Measurements from ENCODE around the gene TMEM59.
"Not testable (repeated sequence)": the region's sequence is repeated elsewhere in the genome, so short reads cannot be mapped to it uniquely, and the experiment has no call there.

TMEM59 gene

DNA sequence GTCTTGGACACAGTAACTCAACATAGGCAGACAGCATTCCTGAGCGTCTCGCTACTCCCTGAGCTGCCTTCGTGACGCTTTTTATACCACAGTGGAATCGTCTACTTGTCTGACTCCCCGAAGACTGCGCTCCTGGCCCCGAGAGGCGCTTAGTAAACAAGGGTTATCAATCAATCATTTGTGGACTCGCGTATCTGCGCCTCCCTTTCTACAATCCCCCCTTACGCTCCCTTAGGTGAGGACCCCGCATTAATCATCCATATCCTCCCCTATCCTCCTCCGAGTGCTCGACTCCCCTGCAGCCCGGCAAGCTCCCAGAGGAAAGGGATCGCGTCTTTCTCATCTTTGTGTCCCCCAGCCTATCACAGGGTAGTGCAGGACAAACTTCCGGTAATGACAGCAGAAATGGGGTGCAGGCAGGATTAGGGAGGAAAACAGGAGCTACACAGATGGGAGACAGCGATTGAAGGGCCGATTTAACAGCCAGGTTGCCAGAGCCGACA, 522 bp downstream of the TMEM59 start:
- DNase-seq = peak; percentile 34

DNA sequence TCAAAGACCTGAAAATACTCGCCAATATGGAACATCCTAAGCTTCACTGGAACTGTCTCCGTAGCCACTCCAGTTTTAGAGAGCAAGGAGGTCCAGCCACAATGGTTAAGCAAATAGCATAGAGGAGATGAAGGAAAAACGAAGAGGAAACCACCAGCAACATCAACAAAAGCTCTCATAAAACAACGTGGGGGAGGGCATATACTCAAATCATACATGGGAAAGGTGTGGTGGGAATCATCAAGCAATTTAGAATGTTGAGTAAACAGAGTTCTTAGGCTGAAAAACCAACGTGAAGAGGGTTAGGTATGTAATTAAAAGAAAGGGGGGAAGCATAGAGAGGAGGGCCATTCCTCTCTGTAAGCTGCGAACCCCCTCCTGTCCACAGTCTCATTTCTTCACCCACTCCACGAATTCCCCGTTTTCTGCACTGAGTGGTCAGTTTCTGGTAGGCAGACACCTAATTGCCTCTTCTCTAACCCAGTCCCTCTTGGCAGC, 1.0 kb downstream of the TMEM59 start:
- DNase-seq = no peak

GRCh38 chr1:54050435-54050834, 2.6 kb downstream of the TMEM59 start:
- DNase-seq = not testable (repeated sequence)

GRCh38 chr1:54047384-54048305, 5.4 kb downstream of the TMEM59 start:
- no peak for DNase-seq

GRCh38 chr1:54046671-54047383, 6.2 kb downstream of the TMEM59 start:
- no peak for DNase-seq

DNA sequence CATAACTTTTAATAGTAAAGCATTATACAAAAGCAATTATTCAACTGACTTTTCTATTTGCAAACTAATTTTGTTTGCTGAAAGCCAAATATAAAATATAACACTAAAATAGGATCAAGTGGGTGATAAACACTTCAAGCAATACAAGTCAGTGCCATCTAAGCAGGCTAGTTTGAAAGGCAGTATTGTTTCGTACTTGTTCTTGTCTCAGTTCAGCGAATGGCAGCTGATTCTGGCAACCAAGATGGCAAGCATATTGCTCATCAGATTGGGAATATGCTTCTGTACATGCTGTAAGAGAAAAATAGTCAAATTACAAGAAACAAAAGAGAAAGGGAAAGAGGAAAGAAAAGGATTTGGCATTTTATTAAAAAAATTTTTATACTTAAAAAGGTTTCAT, 7.5 kb downstream of the TMEM59 start:
- no peak for DNase-seq

GRCh38 chr1:54041806-54042205, 11.2 kb downstream of the TMEM59 start:
- DNase-seq = no peak

DNA sequence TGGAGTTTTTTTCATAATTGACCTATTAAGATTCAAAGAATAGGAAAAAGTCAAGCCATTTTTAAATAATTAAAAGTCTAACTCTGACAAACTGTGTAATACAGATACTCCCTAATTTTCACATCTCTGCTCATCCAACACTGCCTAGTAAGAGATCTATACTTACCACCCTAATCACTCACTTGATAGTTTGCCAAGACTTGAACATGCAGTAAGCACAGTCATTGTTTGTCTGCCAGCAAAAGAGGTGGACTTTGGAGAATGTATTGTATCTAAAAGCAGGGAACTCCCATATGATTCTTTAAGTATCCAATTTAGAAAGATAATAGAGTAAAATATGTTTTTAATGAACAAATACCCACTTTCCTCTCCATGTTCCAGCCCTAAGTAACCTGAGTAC, 15.5 kb downstream of the TMEM59 start:
- DNase-seq = no peak

- no peak for DNase-seq
Measured at GRCh38 chr1:54028306-54029251, 24.4 kb downstream of the TMEM59 start.

- no peak for DNase-seq
Measured at GRCh38 chr1:54027848-54028247, 25.2 kb downstream of the TMEM59 start.

DNA sequence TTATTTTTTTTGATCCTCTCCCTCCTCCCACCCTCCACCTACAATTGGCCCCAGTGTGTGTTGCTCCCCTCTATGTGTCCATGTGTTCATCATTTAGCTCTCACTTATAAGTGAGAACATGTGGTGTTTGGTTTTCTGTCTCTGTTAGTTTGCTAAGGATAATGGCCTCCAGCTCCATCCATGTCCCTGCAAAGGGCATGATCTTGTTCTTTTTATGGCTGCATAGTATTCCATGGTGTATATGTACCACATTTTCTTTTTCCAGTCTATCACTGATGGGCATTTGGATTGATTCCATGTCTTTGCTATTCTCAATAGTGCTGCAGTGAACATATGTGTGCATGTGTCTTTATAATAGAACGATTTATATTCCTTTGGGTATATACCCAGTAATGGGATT, 28.2 kb downstream of the TMEM59 start:
- DNase-seq = not testable (repeated sequence)

DNA sequence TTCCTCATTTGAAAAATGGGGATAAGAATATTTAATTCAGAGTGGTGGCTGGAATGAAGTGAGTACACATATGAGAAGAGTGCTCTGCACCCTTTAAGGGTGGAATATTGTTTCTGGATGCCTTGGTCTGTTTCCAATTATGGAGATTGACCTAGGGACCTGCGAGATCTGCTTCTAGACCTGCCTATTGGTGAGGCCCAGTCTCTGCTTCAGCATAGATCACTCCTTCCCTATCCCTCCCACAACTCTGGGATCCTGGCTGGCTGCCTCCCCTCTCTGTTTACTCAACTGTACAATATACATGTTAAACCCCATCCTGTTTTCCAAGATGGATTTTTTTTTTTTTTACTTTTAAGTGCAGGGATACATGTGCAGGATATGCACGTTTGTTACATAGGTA, 28.6 kb downstream of the TMEM59 start:
- DNase-seq = no peak

- DNase-seq = not testable (repeated sequence)
Measured at GRCh38 chr1:54019562-54020176, 33.3 kb downstream of the TMEM59 start.

DNA sequence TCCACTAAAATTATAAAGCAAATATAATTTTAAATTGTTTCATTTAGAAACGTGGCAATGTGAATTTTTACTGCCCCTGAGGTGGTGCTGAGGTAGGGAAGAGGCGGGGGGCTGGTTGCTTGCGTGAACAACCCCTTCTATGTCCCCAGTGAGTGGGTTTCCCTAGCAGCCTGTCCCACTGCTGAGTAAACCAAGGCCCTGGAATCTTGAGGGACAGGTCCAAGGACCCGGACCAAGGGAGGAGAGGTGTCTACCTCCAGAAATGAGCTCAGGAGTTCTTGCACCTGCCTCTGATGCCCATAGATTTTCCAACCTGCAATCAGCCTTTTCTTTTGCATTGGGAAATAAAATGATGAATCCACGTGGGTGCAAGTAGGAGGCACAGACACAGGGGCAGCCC, 34.4 kb downstream of the TMEM59 start:
- DNase-seq = no peak

DNA sequence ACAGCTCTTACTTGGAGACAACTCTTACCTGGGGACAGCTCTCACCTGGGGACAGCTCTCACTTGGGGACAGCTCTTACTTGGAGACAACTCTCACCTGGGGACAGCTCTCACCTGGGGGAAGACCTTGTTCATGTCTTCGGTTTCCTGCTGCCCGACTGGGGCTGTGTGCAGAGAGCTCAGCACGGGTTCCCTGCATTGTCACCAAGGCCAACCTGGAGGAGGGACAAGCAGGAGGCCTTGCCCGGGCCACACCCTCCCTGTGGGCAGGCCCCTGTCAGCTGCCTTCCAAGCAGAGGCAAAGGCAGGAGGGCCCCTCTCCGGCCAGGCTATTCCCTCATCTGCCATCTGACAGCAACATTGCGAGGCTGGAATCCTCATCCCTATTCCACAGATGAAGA, 35.0 kb downstream of the TMEM59 start, which contains the start of gene LDLRAD1:
TSS of gene LDLRAD1 (minus strand) at position 208 of the 400 bp plus-strand sequence. CDS start at position 134, 74 bp downstream.
- no peak for DNase-seq

DNA sequence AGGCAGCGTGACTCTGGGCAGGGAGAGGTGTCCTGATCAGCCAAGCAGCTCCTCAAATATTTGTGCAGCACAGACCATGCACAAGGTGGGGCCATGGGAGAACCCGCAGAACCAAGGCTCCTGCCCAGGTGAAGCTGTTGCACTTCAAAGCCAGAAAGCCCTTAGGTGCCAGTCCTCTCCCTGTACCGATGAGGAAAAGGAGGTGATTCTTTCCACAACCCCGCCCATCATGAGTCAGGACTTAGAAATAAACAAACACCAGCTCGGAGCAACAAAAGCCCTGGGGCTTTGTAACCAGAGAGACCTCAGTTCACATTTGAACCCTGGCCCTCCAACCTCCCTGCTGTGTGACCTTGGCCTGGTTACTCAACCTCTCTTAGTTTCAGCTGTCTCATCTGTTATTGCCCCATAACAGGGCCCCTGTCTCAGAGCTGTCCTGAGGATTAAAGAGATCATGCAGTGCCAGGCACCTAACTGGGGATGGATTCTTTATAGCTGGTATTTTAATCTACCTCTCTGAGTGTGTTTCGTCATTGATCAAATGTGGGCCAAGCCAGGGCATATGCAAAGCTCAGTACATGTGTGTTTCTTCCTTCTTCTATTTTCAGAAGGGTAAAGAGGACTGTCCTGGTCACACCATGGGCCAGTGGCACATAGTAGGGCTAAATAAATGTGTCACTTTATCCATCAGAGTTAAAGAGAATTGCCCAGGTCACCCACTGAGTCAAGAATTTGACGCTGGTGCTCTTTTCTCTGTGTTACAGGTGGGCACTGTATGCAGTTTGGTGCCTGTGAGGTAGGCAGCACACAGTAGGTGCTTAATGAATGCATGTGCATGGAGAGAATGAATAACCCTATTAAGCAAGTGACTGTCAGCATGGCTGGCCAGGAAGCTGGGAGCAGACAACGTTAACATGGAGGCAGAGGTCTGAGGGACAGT, 36.4 kb downstream of the TMEM59 start:
- DNase-seq = no peak

- no peak for DNase-seq
Measured at GRCh38 chr1:54014009-54014629, 38.9 kb downstream of the TMEM59 start.

GRCh38 chr1:54013393-54014008, 39.5 kb downstream of the TMEM59 start:
- DNase-seq = no peak

DNA sequence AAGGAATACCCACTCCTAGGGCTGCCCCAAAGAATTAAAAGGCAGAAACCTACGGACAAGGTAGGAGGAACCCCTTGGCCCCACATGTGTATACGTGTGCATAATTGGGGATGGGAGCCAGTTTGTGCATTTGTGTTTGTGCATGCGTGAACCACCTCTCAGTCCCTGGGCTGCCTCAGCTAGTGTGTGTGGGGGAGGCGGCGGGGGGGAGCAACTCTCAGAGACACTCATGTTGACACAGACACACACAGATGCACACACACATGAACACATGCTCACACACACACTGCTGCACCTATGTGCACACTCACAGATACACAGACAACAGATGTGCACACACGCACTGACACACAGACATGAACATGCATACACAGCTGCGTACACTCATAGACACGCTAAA, 40.1 kb downstream of the TMEM59 start:
- DNase-seq = no peak

- DNase-seq = no peak
Measured at GRCh38 chr1:54012008-54012325, 41.0 kb downstream of the TMEM59 start.

Measured in CD4-positive, alpha-beta T cell treated with Interleukin-17A for 4 hours (primary cell).